B cell (primary cell): ENCODE measurements around the gene ZNF787. TPM values are rescaled to one million over a fixed set of nuclear protein-coding genes. Genes with fewer than 3 reads are reported as not detected.

ENCODE experiments used
- ATAC-seq: fragments of 200-7000 bp; cut with Tn5 transposase; one replicate; pipeline ENCODE4 v1.10.0; 2021; ENCODE audit warnings: low read depth, mild to moderate bottlenecking, moderate number of reproducible peaks, moderate library complexity
- CTCF ChIA-PET: fragments of 350-600 bp; sonication (Branson Sonifier 250); formaldehyde crosslinking; loops from one replicate; lab custom pipeline; 2021; ENCODE audit warnings: antibody characterized with exemption, inconsistent platforms; lab: Charles Lee
- POLR2A ChIA-PET: fragments of 350-600 bp; sonication (Branson Sonifier 250); formaldehyde crosslinking; loops from one replicate; lab custom pipeline; 2021; ENCODE audit warnings: antibody characterized with exemption; lab: Charles Lee
- DNase-seq: peaks from one replicate; pipeline ENCODE4 v3.0.0; 2013
- H2AFZ ChIP-seq: 2 replicates; pipeline ENCODE4 v1.6.1; 2012; ENCODE audit warnings: mild to moderate bottlenecking, low read depth, low read length; ENCODE audit not compliant: insufficient read depth, poor library complexity, severe bottlenecking
- H3K27ac ChIP-seq, 2 donors: 1 replicate in 1 of 2; 2 replicates in 1 of 2; pipeline ENCODE4 v1.5.1; 2012 to 2013; ENCODE audit warnings: low read length in 2 of 2, mild to moderate bottlenecking in 2 of 2, moderate library complexity in 1 of 2
- H3K27me3 ChIP-seq, 4 experiments: fragments of 200-600 bp in 1 of 4; sonication (generic) in 1 of 4; replicated peaks in 1 of 4; 1 replicate in 2 of 4; 2 replicates in 2 of 4; pipeline versions ENCODE4 v1.6.1 to v1.7.0; 2013 to 2016; ENCODE audit warnings: low read length in 3 of 4, mild to moderate bottlenecking in 2 of 4, mixed read lengths in 1 of 4, moderate library complexity in 1 of 4; ENCODE audit not compliant: insufficient read depth in 4 of 4, control insufficient read depth in 3 of 4; ENCODE audit errors: control extremely low read depth in 1 of 4
- H3K36me3 ChIP-seq, 2 experiments: replicated peaks in 1 of 2; 1 replicate in 1 of 2; 2 replicates in 1 of 2; pipeline versions ENCODE4 v1.6.1 to v1.7.1; 2013; ENCODE audit warnings: low read length in 1 of 2; ENCODE audit not compliant: insufficient read depth in 2 of 2, control insufficient read depth in 1 of 2; ENCODE audit errors: control extremely low read depth in 1 of 2, extremely low read depth in 1 of 2
- H3K4me1 ChIP-seq, 2 donors: fragments of 200-600 bp in 1 of 2; sonication (generic) in 1 of 2; 1 replicate in 1 of 2; 2 replicates in 1 of 2; pipeline versions ENCODE4 v1.5.1 to v1.6.1; 2013 to 2017; ENCODE audit warnings: low read length in 2 of 2; ENCODE audit not compliant: control insufficient read depth in 2 of 2, insufficient read depth in 2 of 2
- H3K4me2 ChIP-seq: replicated peaks from 2 replicates; pipeline ENCODE3; 2012; ENCODE audit warnings: mild to moderate bottlenecking, low read depth, low read length; ENCODE audit not compliant: poor library complexity, severe bottlenecking
- H3K4me3 ChIP-seq, 5 experiments: fragments of 200-600 bp in 1 of 5; sonication (generic) in 1 of 5; 1 replicate in 3 of 5; 2 replicates in 2 of 5; pipeline versions ENCODE4 v1.5.1 to v1.7.0; 2011 to 2016; ENCODE audit warnings: low read length in 4 of 5, mild to moderate bottlenecking in 4 of 5, low read depth in 2 of 5, control low read depth in 1 of 5, moderate library complexity in 1 of 5; ENCODE audit not compliant: insufficient read depth in 1 of 5; ENCODE audit errors: control extremely low read depth in 1 of 5, extremely low read depth in 1 of 5
- H3K79me2 ChIP-seq: fragments of 200-600 bp; sonication (generic); one replicate; pipeline ENCODE4 v1.6.0; 2016; ENCODE audit warnings: low read length; ENCODE audit not compliant: control insufficient read depth, insufficient read depth
- H3K9ac ChIP-seq: fragments of 200-600 bp; sonication (generic); 2 replicates; pipeline ENCODE4 v1.6.1; 2017; ENCODE audit warnings: mild to moderate bottlenecking, low read length, moderate library complexity
- H3K9me3 ChIP-seq, 3 donors: one replicate each; pipeline versions ENCODE4 v1.6.1 to v1.7.1; 2013; ENCODE audit warnings: low read length in 2 of 3; ENCODE audit not compliant: control insufficient read depth in 2 of 3, insufficient read depth in 1 of 3; ENCODE audit errors: control extremely low read depth in 1 of 3
- H4K20me1 ChIP-seq: 2 replicates; pipeline ENCODE4 v1.6.0; 2012; ENCODE audit warnings: mild to moderate bottlenecking, low read length; ENCODE audit not compliant: insufficient read depth, control insufficient read depth, poor library complexity, severe bottlenecking
- H3K27ac Mint-ChIP-seq: one replicate; pipeline ENCODE4 v1.8.0; 2021; ENCODE audit warnings: mixed read lengths
- H3K27me3 Mint-ChIP-seq: one replicate; pipeline ENCODE4 v1.8.0; 2021; ENCODE audit warnings: mixed read lengths
- H3K4me1 Mint-ChIP-seq: one replicate; pipeline ENCODE4 v1.8.0; 2021; ENCODE audit warnings: mixed read lengths
- H3K4me3 Mint-ChIP-seq: one replicate; pipeline ENCODE4 v1.8.0; 2021; ENCODE audit warnings: mixed read lengths
- H3K9me3 Mint-ChIP-seq: one replicate; pipeline ENCODE4 v1.8.0; 2022; ENCODE audit warnings: mixed read lengths; ENCODE audit not compliant: insufficient read depth
- EZH2 ChIP-seq: IDR thresholded peaks from 2 replicates; pipeline ENCODE4 v1.6.1; 2012; ENCODE audit warnings: borderline replicate concordance, low read depth, mild to moderate bottlenecking, moderate library complexity, low read length; ENCODE audit not compliant: insufficient read depth, poor library complexity, severe bottlenecking
- WGBS: methylation state at CpG from one replicate; pipeline ENCODE4 v1.1.5; 2013; ENCODE audit warnings: missing lambda C conversion rate; ENCODE audit not compliant: insufficient coverage; 5-methylcytosine and 5-hydroxymethylcytosine counted together
- intact Hi-C: fragments of 100-400 bp; cut with micrococcal nuclease; formaldehyde crosslinking; loops from one replicate; pipeline ENCODE4 v1.10.0; 2022
- polyA plus RNA-seq: library from polyadenylated mRNA; depleted of rRNA; stranded (reverse); fragments of >200 nt; gene quantifications from 2 replicates; pipeline ENCODE4 v1.2.3, GENCODE V29; 2012
- total RNA-seq, 2 donors: library from RNA; stranded (reverse); fragments of 120-200 nt in 1 of 2; gene quantifications; 1 replicate in 1 of 2; 2 replicates in 1 of 2; pipeline versions ENCODE4 v1.2.3 to v1.2.4, GENCODE V29; 2013 to 2022
- TF ChIP-seq, protein P1 (sequence below): fragments of 200-600 bp; IDR thresholded peaks from one replicate; pipeline ENCODE4 v1.8.0; 2022; ENCODE audit warnings: antibody characterized with exemption, mild to moderate bottlenecking

Gene ZNF787
- total and polyA plus RNA-seq, 2 donors (not counting 1 experiment from before 2014, with no cell fraction given): 19.6 to 47.9 TPM

DNA sequence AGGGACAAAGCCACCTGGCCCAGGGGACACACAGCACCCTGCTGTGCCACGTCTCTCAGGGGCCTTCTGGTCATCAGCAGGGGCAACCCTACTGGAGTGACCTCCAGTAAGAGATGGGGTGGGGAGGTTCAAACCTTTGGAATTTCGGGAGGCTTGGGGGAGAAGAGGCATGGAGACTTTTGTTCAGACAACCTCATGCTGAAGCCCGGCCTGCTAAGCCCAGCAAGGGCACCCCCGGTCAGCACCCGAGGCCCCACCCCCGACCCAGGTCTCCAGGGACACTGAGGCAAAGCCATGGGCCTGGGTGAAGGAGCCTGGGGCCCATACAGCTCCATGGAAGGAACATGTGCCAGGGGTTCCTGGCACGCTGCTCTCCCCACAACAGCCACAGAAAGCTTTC lies 23.3 kb downstream of the ZNF787 start:
- no peak for ATAC-seq
- Histone ChIP-seq H3K4me1 (no peaks in the 10 kb centered on the region), H3K36me3 (peaks cover 0 to 50% of the 10 kb centered on the region in 2 experiments), H4K20me1 (peaks cover 84% of the 10 kb centered on the region), H2AFZ (no peak overlapping the region), H3K27me3 (no peaks in the 10 kb centered on the region), H3K4me3 (no peak overlapping the region), H3K9me3 (peaks cover 0 to under 1% (median 0%) of the 10 kb centered on the region in 3 donors), H3K27ac (no peak overlapping the region), H3K79me2 (peaks cover 69% of the 10 kb centered on the region), H3K4me2 (no peak overlapping the region), H3K9ac (no peak overlapping the region)
- CTCF ChIA-PET: interaction anchor here (1.4 kb wide), 2 partner anchors 17 to 236 kb away, joined by 3 read pairs; no protein-coding TSS in a partner anchor
- POLR2A ChIA-PET: interaction anchor here (0.6 kb wide), 1 partner anchor 844 kb away, joined by 3 read pairs; no protein-coding TSS in a partner anchor
- Mint-ChIP-seq H3K4me1 (peaks cover 3% of the 10 kb centered on the region), H3K4me3 (no peak overlapping the region), H3K27me3 (no peaks in the 10 kb centered on the region), H3K9me3 (no peaks in the 10 kb centered on the region), H3K27ac (no peak overlapping the region)
- intact Hi-C loops: no loop called here
- TF ChIP-seq EZH2: no peak
- TF ChIP-seq, protein P1, sequence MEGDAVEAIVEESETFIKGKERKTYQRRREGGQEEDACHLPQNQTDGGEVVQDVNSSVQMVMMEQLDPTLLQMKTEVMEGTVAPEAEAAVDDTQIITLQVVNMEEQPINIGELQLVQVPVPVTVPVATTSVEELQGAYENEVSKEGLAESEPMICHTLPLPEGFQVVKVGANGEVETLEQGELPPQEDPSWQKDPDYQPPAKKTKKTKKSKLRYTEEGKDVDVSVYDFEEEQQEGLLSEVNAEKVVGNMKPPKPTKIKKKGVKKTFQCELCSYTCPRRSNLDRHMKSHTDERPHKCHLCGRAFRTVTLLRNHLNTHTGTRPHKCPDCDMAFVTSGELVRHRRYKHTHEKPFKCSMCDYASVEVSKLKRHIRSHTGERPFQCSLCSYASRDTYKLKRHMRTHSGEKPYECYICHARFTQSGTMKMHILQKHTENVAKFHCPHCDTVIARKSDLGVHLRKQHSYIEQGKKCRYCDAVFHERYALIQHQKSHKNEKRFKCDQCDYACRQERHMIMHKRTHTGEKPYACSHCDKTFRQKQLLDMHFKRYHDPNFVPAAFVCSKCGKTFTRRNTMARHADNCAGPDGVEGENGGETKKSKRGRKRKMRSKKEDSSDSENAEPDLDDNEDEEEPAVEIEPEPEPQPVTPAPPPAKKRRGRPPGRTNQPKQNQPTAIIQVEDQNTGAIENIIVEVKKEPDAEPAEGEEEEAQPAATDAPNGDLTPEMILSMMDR: no peak
- DNase-seq: no peak
- 80% methylated on average over 7 of the region's 7 CpGs for WGBS

DNA sequence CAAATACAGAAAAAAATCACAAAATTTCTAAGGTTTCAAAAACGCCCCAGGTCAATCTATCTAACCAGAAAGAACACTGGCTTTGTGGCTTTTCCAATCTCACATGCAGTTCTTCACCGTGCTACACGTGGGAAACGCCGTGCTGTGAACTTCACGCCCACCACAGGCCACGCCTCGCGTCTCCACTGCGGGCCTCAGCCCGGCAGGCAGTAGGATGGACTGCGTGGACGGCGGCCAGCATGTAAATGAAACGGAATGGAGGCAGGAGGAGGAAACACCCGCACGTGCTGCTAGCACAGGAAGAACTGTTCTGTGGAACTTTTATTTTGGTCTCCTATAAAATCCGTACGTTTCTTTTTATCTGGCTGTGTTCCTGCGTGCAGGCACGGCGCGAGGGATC lies 23.8 kb downstream of the ZNF787 start:
- Mint-ChIP-seq H3K27me3 (no peaks in the 10 kb centered on the region), H3K9me3 (no peaks in the 10 kb centered on the region), H3K4me3 (no peak overlapping the region), H3K4me1 (peaks cover 4% of the 10 kb centered on the region), H3K27ac (no peak overlapping the region)
- Histone ChIP-seq H2AFZ (no peak overlapping the region), H3K27ac (no peak overlapping the region), H3K4me1 (no peaks in the 10 kb centered on the region), H3K27me3 (no peaks in the 10 kb centered on the region), H3K9me3 (peaks cover 0 to 3% (median 0%) of the 10 kb centered on the region in 3 donors), H3K36me3 (peaks cover 0 to 46% of the 10 kb centered on the region in 2 experiments), H3K4me3 (no peak overlapping the region), H3K4me2 (no peak overlapping the region), H4K20me1 (peaks cover 84% of the 10 kb centered on the region), H3K79me2 (peaks cover 69% of the 10 kb centered on the region), H3K9ac (no peak overlapping the region)
- DNase-seq (no peak), ATAC-seq (no peak)
- WGBS: 97% methylated on average over 20 of the region's 23 CpGs
- ChIA-PET CTCF (interaction anchor here (1.4 kb wide), 2 partner anchors 16 to 236 kb away, joined by 3 read pairs; no protein-coding TSS in a partner anchor), POLR2A (no interaction called here)
- TF ChIP-seq, protein P1: no peak
- no peak for TF ChIP-seq EZH2
- intact Hi-C loops: no loop called here
